CD4-positive, alpha-beta T cell treated with Interleukin-6 for 4 hours (primary cell): Measurements from ENCODE around the gene SLC25A13.

Experiments used
- DNase-seq: peaks from one replicate; pipeline ENCODE4 v3.0.0-alpha.2; 2020; ENCODE audit warnings: mixed read lengths

Gene SLC25A13

GRCh38 chr7:96136600-96137239 is 185.2 kb downstream of the SLC25A13 start:
- no peak for DNase-seq

GRCh38 chr7:96135241-96135640 is 186.7 kb downstream of the SLC25A13 start:
- DNase-seq = no peak

- no peak for DNase-seq
Observed at GRCh38 chr7:96131525-96131924, 190.4 kb downstream of the SLC25A13 start.

GRCh38 chr7:96127746-96128145 is 194.2 kb downstream of the SLC25A13 start:
- DNase-seq = no peak

GRCh38 chr7:96126382-96126781 is 195.5 kb downstream of the SLC25A13 start:
- DNase-seq = no peak

GRCh38 chr7:96122746-96123145 is 199.2 kb downstream of the SLC25A13 start:
- DNase-seq = no peak

GRCh38 chr7:96121752-96122151 is 200.1 kb downstream of the SLC25A13 start:
- no peak for DNase-seq

GRCh38 chr7:96120445-96121225 is 201.3 kb downstream of the SLC25A13 start:
- no peak for DNase-seq

GRCh38 chr7:96118449-96119001 is 203.4 kb downstream of the SLC25A13 start:
- DNase-seq = no peak

- no peak for DNase-seq
Observed at GRCh38 chr7:96116173-96116572, 205.7 kb downstream of the SLC25A13 start.

- DNase-seq = no peak
Observed at GRCh38 chr7:96114190-96114589, 207.7 kb downstream of the SLC25A13 start.

GRCh38 chr7:96111405-96111804 is 210.5 kb downstream of the SLC25A13 start:
- no peak for DNase-seq

- no peak for DNase-seq
Observed at GRCh38 chr7:96104984-96105383, 216.9 kb downstream of the SLC25A13 start.

- DNase-seq = no peak
Observed at GRCh38 chr7:96102096-96102811, 219.6 kb downstream of the SLC25A13 start.

- no peak for DNase-seq
Observed at GRCh38 chr7:96100737-96101136, 221.2 kb downstream of the SLC25A13 start.

GRCh38 chr7:96097835-96098234 is 224.1 kb downstream of the SLC25A13 start:
- DNase-seq = no peak

- DNase-seq = no peak
Observed at GRCh38 chr7:96093435-96093834, 228.5 kb downstream of the SLC25A13 start.

- no peak for DNase-seq
Observed at GRCh38 chr7:96090756-96091155, 231.1 kb downstream of the SLC25A13 start.

GRCh38 chr7:96089511-96089910 is 232.4 kb downstream of the SLC25A13 start:
- no peak for DNase-seq

GRCh38 chr7:96088579-96088978 is 233.3 kb downstream of the SLC25A13 start:
- DNase-seq = no peak

- DNase-seq = no peak
Observed at GRCh38 chr7:96085953-96086352, 235.9 kb downstream of the SLC25A13 start.

- DNase-seq = no peak
Observed at GRCh38 chr7:96084881-96085553, 236.9 kb downstream of the SLC25A13 start.

GRCh38 chr7:96080027-96080426 is 241.9 kb downstream of the SLC25A13 start:
- DNase-seq = no peak
